22Rv1 (cell line): ENCODE data around the gene RIN2.

Source experiments
- ZFX ChIP-seq: fragments of 450-650 bp; IDR thresholded peaks from 2 replicates; pipeline ENCODE4 v1.6.1; 2017; ENCODE audit warnings: antibody characterized with exemption, borderline replicate concordance
- TF ChIP-seq, protein P1 (sequence below): fragments of 450-650 bp; IDR thresholded peaks from 2 replicates; pipeline ENCODE4 v1.5.1; 2017; ENCODE audit warnings: mild to moderate bottlenecking

DNA sequence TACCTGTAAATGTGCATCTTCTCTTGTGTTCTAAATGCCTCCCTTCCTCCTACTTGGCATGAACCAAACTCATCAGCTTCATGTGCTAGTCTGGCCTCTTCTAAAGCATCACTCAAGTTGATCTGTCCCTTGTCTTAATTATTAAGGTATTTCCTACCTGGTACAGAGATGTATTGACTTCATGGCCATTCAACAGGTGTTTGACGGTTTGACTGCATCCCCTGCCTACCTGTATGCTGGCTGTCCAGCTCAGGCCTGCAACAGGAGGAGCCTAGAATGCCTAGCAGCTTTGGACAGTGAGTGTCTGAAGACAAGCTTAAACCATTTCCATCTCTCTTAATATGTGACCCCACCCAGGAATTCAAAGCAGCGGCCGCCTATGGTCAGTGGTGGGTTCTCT is 24.6 kb downstream of the RIN2 start:
- TF ChIP-seq, protein P1, sequence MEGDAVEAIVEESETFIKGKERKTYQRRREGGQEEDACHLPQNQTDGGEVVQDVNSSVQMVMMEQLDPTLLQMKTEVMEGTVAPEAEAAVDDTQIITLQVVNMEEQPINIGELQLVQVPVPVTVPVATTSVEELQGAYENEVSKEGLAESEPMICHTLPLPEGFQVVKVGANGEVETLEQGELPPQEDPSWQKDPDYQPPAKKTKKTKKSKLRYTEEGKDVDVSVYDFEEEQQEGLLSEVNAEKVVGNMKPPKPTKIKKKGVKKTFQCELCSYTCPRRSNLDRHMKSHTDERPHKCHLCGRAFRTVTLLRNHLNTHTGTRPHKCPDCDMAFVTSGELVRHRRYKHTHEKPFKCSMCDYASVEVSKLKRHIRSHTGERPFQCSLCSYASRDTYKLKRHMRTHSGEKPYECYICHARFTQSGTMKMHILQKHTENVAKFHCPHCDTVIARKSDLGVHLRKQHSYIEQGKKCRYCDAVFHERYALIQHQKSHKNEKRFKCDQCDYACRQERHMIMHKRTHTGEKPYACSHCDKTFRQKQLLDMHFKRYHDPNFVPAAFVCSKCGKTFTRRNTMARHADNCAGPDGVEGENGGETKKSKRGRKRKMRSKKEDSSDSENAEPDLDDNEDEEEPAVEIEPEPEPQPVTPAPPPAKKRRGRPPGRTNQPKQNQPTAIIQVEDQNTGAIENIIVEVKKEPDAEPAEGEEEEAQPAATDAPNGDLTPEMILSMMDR, result no peak
- no peak for TF ChIP-seq ZFX
